GM20000 (cell line): Measurements from ENCODE around the gene ZC3H10.

Experiments used
- DNase-seq: peaks from one replicate; pipeline ENCODE4 v3.0.0; 2012; ENCODE audit warnings: low spot score
- CTCF ChIP-seq: IDR thresholded peaks from 2 replicates; pipeline ENCODE4 v1.5.1; 2012; ENCODE audit warnings: mild to moderate bottlenecking, control low read depth; ENCODE audit errors: extremely low read depth, missing control alignments

ZC3H10 gene

DNA sequence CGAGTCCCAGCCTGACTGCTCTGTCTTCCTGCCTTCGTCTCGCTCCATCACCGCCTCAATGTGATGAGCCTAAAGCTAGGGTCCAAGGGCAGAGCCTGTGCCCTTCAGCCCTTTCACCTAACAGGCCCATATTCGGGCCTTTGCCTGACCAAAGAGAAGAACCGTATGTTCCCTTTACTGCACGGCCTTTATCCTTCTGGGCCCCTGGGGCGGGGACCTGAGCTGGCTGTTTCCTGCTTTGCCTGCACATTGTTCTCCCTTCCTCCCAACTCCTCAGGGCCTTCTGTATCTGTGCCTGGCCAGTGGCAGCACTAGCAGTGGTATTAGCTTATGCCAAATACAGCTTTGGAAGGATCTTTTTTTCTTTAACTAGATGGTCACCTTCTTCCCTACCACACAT, 25.8 kb downstream of the ZC3H10 start:
- DNase-seq, result no peak

GRCh38 chr12:56145217-56145616, 27.2 kb downstream of the ZC3H10 start:
- no peak for DNase-seq
- no peak for TF ChIP-seq CTCF

More for the DNA sequence above, 25.8 kb downstream of the ZC3H10 start:
- no peak for TF ChIP-seq CTCF

DNA sequence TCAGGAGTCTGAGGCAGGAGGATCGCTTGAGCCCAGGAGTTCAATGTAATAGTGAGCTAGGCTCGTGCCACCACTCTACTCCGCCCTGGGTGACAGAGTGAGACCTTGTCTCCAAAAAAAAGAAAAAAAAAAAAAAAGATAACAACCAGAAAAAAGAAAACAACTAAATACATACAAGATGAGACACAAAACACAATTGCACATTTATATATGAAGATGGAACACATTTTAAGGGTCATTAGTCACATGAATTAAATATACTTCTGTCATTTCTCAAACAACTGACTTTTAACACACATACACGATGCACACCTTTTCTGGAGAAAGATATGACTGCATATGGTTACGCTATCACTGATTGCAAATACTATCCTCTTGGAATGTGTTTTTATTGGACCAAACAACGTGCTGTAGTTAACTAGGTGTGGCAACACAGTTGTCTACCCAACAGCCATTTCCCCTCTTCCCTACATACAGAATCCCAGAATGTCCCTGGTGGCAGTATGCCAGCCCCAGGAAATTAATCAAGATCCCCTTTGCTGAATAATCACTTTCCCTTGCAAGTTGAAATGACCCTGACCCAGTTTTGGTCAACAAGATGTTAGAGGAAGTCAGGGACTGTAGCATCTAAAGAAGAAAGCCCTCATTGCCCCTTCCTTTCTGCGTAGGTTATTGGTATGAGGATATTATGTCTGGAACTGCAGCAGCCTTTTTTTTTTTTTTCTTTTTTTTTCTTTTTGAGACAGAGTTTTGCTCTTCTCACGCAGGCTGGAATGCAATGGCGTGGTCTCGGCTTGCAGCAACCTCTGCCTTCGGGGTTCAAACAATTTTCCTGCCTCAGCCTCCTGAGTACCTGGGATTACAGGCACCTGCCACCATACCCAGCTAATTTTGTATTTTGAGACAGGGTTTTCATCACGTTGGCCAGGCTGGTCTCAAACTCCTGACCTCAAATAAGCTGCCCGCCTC, 28.7 kb downstream of the ZC3H10 start:
- DNase-seq, result no peak
- no peak for TF ChIP-seq CTCF

DNA sequence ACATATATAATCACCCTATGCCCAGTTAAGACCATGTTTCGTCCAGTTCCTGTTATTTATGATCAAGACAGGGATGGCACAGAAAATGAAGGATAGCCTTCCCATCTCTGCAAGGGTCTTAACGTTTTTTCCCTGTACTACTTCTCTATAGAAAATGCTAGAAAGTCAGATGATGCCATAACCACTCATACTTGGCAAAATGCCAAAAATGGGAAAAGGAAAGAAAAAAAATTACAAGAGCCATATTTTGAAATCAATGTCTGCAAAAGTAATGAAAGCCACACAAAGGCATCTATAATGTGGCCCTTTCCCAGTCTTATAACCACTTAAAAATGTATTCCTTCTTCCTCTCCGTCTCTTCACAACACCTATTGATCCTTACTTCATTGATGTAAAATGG, 32.5 kb downstream of the ZC3H10 start:
- DNase-seq, result no peak

DNA sequence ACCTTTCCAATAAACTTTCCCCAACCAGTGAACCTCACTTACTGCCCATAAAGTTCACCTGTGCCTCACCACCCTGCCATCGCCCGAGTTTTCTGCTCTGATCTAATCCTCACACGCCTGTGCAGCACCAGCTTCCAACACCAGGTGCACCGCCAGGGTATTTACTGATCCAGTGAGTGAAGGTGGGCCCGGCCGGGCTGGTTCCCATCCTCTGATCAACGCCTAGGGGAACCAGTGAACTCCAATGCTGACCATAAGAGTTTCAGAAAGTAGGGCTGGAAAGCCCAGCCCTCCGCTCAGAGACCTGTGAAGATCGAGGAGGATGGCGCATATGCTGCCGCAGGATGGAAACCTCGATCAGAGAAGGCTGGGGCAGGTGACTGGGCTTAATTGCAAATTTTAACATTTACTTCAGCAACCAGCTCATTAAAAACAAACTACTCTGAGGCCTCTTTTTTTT, 33.6 kb downstream of the ZC3H10 start:
- no peak for TF ChIP-seq CTCF
- DNase-seq, result peak; percentile 59

More for the DNA sequence above, 32.5 kb downstream of the ZC3H10 start:
- no peak for TF ChIP-seq CTCF

DNA sequence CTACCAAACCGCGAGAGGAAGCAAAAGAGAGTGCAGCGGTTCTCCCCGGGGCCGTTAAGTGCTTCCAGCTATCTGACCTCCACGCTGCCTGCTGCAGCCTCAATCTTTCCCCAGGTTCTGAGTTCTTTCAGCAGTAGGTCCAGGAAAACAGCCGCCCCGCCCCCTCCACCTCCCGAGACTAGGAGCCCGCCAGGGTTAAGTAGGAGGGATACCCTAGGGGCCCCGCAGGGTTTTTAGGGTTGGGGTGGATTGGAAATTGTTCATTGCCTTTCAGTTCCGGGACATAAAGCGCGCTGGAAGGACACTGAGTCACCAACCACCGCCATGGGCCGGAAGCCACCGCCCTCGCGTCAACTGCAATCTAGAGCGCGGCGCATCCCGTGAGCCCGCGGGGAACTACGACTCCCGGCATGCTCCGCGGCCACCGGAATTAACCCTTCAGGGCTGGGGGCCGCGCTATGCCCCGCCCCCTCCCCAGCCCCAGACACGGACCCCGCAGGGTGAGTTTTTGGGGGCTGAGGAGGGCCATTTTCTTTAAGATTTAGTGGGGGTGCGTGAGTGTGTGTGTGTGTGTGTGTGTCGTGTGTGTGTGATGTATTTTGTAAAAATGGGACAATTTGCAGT, 34.2 kb downstream of the ZC3H10 start, which contains the start of gene MYL6B:
TSS of gene MYL6B (plus strand) at position 456 of the 624 bp plus-strand sequence. CDS start 1,332 bp downstream, outside the sequence.
- DNase-seq, result peak; percentile 89
- no peak for TF ChIP-seq CTCF
